Activated T-helper 1 cell treated with Interleukin-2 at 50 U/mL for 16 hours (primary cell): ENCODE data around the gene SLC11A2.
"Not testable (repeated sequence)": the region's sequence is repeated elsewhere in the genome, so short reads cannot be mapped to it uniquely, and the experiment has no call there.

Experiments
- DNase-seq: peaks from one replicate; pipeline ENCODE4 v3.0.0-alpha.2; 2020; ENCODE audit warnings: low read depth

Gene SLC11A2

GRCh38 chr12:50990147-50990727 is 35.9 kb downstream of the SLC11A2 start:
- no peak for DNase-seq

GRCh38 chr12:50988871-50989270 is 37.3 kb downstream of the SLC11A2 start:
- DNase-seq, result no peak

GRCh38 chr12:50988051-50988450 is 38.1 kb downstream of the SLC11A2 start:
- DNase-seq, result no peak

- no peak for DNase-seq
Measured at GRCh38 chr12:50986966-50987737, 39.0 kb downstream of the SLC11A2 start.

- DNase-seq, result no peak
Measured at GRCh38 chr12:50985322-50985721, 40.9 kb downstream of the SLC11A2 start.

- DNase-seq, result no peak
Measured at GRCh38 chr12:50984586-50985298, 41.4 kb downstream of the SLC11A2 start.

DNA sequence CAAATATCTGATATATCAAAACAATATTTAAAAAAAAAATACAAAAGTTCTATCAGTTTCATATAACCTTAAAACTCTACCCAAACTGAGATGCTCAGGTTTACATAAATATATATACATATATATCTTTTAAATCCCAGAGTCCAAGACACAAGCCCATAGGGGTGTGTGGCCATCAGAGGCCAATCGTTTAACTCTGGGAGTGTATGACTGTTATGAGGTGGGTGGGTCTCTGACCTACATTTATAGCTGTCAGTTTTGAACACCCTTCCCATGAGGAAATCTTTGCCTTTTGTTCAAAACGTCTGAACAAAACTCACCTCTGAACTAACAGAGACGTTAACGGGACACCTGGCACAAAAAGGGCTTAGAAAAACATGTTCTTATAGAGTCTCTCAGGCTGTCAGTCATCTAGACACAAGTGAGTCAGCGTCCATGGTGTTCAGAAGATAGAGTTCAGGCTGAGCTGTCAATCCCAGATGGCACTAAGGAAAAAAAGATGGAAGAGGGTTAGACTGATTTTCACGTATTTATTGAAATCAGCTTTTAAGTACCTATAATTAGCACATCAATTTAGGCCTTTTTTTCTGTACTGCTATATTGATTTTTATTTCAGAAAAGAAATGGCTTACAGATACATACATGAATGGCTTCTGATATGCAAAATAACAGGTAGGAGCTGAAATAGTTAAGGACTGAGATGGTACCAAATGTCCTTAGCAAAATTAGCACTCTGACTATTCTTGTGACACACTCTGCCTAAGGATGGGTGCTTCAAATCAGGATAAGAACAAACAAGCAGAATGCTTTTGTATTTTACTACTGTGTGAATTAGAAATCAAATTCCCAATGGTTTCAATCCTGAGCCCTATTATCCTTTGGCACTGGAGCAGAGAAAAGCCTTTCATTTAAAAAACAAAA is 44.6 kb downstream of the SLC11A2 start:
- no peak for DNase-seq

- no peak for DNase-seq
Measured at GRCh38 chr12:50980545-50980944, 45.6 kb downstream of the SLC11A2 start.

GRCh38 chr12:50979369-50980052 is 46.7 kb downstream of the SLC11A2 start:
- DNase-seq, result no peak

- DNase-seq, result no peak
Measured at GRCh38 chr12:50971946-50972345, 54.2 kb downstream of the SLC11A2 start.

- DNase-seq, result no peak
Measured at GRCh38 chr12:50964432-50964831, 61.8 kb downstream of the SLC11A2 start.

- no peak for DNase-seq
Measured at GRCh38 chr12:50961708-50962107, 64.5 kb downstream of the SLC11A2 start.

DNA sequence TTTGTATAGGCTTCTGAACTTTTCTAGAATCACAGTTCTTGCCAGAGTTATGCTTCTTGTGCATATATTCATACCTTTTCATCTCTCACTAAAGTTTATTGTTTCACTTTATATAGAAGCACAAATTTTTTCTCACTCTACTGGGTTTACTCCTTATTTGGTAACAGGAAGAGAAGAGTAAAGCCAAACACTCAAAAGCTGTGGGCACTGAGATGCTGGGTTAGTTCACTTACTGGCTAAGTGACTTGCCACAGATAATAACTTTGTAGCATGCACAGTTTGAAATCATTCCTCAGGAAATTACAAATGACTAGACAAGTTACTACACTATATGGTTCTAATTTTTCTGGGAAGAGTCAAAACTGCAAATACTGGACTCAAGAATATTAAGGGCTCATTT is 66.1 kb downstream of the SLC11A2 start:
- no peak for DNase-seq

DNA sequence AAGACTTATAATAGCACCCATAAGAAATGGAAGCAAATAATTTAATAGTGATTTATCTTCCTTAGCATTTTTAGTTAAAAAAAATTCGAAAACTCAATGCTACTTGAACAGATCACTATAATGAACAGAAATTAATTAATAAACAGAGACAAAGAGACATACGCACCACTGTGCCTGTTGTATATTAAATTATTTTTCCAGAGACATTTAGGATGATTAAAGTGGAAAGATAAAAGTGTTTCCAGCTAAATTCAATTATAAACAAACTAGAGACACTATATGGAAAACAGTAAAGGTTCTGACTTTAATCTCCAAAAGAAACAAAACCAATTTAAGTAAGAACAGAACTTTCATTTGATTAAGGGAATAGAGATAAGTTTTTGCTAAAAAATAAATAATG is 70.5 kb downstream of the SLC11A2 start:
- no peak for DNase-seq

GRCh38 chr12:50955288-50955687 is 70.9 kb downstream of the SLC11A2 start:
- no peak for DNase-seq

DNA sequence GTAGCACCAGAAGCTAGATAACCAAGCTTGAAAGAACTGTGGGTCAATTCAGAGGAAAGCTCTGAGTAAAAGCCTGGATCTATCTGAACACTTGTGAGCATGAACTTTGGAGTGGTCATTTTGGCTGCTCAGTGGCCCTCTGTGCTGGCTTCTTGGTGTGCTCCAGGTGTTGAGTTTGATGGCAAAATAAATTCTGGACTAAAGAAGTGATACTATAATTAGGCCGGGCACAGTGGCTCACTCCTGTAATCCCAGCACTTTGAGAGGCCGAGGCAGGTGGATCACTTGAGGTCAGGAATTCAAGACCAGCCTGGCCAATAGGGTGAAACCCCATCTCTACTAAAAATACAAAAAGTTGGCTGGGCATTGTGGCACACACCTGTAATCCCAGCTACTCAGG is 71.4 kb downstream of the SLC11A2 start:
- DNase-seq, result not testable (repeated sequence)

GRCh38 chr12:50953047-50953446 is 73.1 kb downstream of the SLC11A2 start:
- no peak for DNase-seq

- no peak for DNase-seq
Measured at GRCh38 chr12:50952510-50952909, 73.7 kb downstream of the SLC11A2 start, which contains the start of gene HIGD1C. TSS of gene HIGD1C (plus strand) at chr12:50952544. CDS start at chr12:50953999, 1,455 bp downstream.

DNA sequence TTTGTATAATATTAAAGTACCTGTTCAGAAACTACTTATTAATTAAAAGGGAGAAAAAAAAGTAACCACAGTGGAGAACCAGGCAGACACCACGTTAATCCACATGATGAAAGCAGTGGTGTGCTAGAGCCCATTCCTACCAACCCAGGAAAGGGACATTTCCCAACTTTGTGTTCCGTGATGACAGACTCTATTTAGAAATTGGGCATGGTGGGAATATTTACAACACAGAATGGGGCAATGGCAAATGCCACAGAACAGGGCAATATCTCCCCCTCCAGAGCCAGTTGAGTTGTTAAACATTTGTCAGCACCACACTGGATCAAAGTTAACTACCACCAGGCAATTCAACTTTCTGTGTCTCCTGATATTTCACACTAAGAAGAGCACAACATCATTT is 75.1 kb downstream of the SLC11A2 start:
- no peak for DNase-seq

DNA sequence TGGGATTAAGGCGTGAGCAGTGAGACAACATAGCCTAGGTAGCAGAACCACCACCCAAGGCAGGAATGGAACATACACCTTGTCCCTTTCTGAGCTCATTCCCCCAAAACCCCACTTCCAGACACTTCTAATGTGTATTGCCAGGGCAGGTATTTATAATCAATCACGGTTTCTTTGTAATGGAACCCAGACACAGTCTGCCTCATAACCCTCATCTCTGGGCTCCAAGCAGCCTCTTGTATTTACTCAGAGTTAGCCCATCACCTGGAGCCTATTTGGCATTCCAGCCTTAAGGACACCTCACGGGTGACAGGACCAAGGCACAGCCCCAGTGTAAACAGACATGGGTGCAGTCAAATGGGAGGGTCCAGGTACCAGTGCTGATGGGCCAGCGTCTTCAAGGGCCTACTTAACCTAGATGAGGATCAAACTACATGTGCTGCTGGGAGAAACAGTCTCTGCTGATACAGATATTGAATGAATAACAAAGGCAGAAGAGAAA is 76.3 kb downstream of the SLC11A2 start:
- DNase-seq, result no peak

DNA sequence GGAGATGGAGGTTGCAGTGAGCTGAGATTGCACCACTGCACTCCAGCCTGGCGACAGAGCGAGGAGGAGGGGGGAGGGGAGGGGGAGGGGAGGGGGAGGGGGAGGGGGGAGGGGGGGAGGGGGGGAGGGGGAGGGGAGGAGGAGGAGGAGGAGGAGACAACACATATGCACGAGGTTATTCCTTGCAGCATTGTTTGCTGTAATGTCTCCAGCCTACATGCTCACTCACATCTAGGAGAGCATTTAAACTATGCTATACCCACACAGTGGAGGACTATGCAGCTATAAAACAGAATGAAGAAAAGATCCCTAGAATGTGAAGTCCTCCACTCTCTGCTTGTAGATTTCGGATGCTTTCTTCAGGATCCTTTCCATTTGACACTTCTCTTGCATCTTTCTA is 77.4 kb downstream of the SLC11A2 start:
- DNase-seq, result no peak
